ENCODE results near the gene COTL1. TPM values are rescaled to one million over a fixed set of nuclear protein-coding genes. Genes with fewer than 3 reads are reported as not detected.

The COTL1 gene
- total RNA-seq, 2 donors from 2014 or later: 79.1 to 138 TPM

GRCh38 chr16:84575914-84576313, 42.0 kb downstream of the COTL1 start:
- Histone ChIP-seq H3K27me3 (no peaks in the 10 kb centered on the region), H3K4me1 (no peaks in the 10 kb centered on the region), H3K9ac (ENCODE audit: low read depth in 2 of 2, low read length in 2 of 2) (no peak overlapping the region), H3K36me3 (no peaks in the 10 kb centered on the region), H3K4me3 (no peak overlapping the region), H3K9me3 (no peaks in the 10 kb centered on the region), H3K27ac (no peak overlapping the region)
- intact Hi-C loops (cut with DNase I): no loop called here
- no peak for TF ChIP-seq CTCF (IDR thresholded peaks at IDR 0.05)
- no peak for DNase-seq

GRCh38 chr16:84574191-84574590, 43.7 kb downstream of the COTL1 start:
- Histone ChIP-seq H3K9me3 (no peaks in the 10 kb centered on the region), H3K27me3 (no peaks in the 10 kb centered on the region), H3K36me3 (no peaks in the 10 kb centered on the region), H3K9ac (ENCODE audit: low read depth in 2 of 2, low read length in 2 of 2) (no peak overlapping the region), H3K27ac (no peak overlapping the region), H3K4me3 (no peak overlapping the region), H3K4me1 (no peaks in the 10 kb centered on the region)
- no peak for DNase-seq
- intact Hi-C loops (cut with DNase I): no loop called here
- no peak for TF ChIP-seq CTCF (IDR thresholded peaks at IDR 0.05)

- no peak for DNase-seq
- Histone ChIP-seq H3K4me3 (no peak overlapping the region), H3K9ac (ENCODE audit: low read depth in 2 of 2, low read length in 2 of 2) (no peak overlapping the region), H3K9me3 (no peaks in the 10 kb centered on the region), H3K27me3 (no peaks in the 10 kb centered on the region), H3K4me1 (no peaks in the 10 kb centered on the region), H3K36me3 (no peaks in the 10 kb centered on the region), H3K27ac (no peak overlapping the region)
- intact Hi-C loops (cut with DNase I): no loop called here
- no peak for TF ChIP-seq CTCF (IDR thresholded peaks at IDR 0.05)
These were observed 45.8 kb downstream of the COTL1 start for GRCh38 chr16:84572096-84572495.

GRCh38 chr16:84571506-84571905, 46.4 kb downstream of the COTL1 start:
- H3K36me3 ChIP-seq: no peaks in the 10 kb centered on the region
- H3K4me1 ChIP-seq: no peaks in the 10 kb centered on the region
- no peak overlapping the region for H3K4me3 ChIP-seq
- intact Hi-C loops (cut with DNase I): no loop called here
- no peaks in the 10 kb centered on the region for H3K9me3 ChIP-seq
- H3K9ac ChIP-seq (ENCODE audit: low read depth in 2 of 2, low read length in 2 of 2): no peak overlapping the region
- TF ChIP-seq CTCF (IDR thresholded peaks at IDR 0.05): no peak
- no peak for DNase-seq
- no peak overlapping the region for H3K27ac ChIP-seq
- no peaks in the 10 kb centered on the region for H3K27me3 ChIP-seq

GRCh38 chr16:84570739-84571403, 47.0 kb downstream of the COTL1 start:
- Histone ChIP-seq H3K36me3 (no peaks in the 10 kb centered on the region), H3K4me3 (no peak overlapping the region), H3K27ac (peak overlapping the region; percentile 79), H3K4me1 (no peaks in the 10 kb centered on the region), H3K9ac (ENCODE audit: low read depth in 2 of 2, low read length in 2 of 2) (no peak overlapping the region), H3K9me3 (no peaks in the 10 kb centered on the region), H3K27me3 (no peaks in the 10 kb centered on the region)
- intact Hi-C loops (cut with DNase I): no loop called here
- DNase-seq: no peak
- TF ChIP-seq CTCF (IDR thresholded peaks at IDR 0.05): no peak
